ENCODE results near the gene PDF.
A peak's percentile ranks its signal among the peaks of the same experiment; 100 is the strongest.
"Not testable (repeated sequence)": the region's sequence is repeated elsewhere in the genome, so short reads cannot be mapped to it uniquely, and the experiment has no call there.

PDF gene

GRCh38 chr16:69313469-69313868, 16.9 kb downstream of the PDF start:
- DNase-seq = no peak

- DNase-seq = no peak
Observed at GRCh38 chr16:69311533-69312387, 18.6 kb downstream of the PDF start.

- peak; percentile 99 for DNase-seq
Observed at GRCh38 chr16:69310653-69311532, 19.5 kb downstream of the PDF start, which contains the start of gene VPS4A. VPS4A (plus strand) TSS chr16:69311350; CDS start chr16:69311512, 162 bp downstream.

DNA sequence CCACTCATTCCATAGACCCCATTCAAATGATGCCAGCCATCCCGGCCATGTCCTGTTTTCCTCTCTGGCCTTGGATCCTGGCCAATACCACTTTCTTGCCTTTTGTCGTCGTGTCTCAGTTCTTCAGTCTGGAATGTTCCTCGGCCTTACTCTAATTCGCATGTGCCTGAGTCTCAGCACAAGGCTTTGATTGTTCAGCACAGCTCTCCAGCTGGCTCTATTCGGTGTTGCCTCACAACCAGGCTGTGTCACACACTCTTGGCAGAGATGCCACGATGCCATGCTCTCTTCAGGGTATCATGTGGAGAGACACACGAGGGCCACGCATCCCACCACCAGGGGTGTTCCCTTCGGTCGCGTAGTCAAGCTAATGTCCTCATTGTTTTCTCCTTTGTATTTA, 21.1 kb downstream of the PDF start:
- peak; percentile 5 for DNase-seq

DNA sequence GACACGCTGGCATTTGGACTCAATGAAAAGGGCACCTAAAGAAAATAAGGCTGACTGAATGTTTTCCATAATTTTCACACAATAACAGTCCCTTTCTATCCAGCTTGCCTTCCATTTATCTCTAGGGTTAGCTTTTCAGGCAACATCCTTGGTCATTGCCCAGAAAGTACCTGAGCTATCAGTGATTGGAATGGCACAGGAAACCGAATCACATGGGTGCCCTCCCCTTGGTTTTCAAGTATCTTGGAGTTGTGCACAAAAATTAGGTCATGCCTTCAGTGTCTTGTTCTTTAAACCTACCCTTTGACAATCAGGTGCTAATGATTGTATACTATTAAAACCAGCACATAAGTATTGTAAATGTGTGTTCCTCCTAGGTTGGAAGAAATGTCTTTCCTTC, 22.5 kb downstream of the PDF start:
- DNase-seq = no peak

- no peak for DNase-seq
Observed at GRCh38 chr16:69307091-69307490, 23.3 kb downstream of the PDF start.

DNA sequence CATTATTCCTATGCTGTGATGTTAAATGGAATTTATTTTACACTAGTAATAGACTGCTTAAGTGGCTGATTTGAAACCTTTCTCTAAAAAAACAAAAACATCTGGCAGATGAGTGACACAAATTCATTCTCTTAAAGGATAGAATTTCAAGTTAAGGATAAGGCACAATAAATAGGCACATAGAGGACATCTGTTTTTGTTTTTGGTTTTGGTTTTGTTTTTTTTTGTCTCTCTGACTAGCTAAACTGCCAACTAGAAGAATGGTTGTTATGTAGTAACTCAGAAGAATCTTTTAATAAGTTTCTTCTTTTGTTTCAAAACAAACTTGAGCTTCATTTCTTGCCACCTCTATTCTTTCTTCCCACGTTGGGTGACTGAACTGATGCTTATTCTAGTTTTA, 24.4 kb downstream of the PDF start:
- DNase-seq = no peak

DNA sequence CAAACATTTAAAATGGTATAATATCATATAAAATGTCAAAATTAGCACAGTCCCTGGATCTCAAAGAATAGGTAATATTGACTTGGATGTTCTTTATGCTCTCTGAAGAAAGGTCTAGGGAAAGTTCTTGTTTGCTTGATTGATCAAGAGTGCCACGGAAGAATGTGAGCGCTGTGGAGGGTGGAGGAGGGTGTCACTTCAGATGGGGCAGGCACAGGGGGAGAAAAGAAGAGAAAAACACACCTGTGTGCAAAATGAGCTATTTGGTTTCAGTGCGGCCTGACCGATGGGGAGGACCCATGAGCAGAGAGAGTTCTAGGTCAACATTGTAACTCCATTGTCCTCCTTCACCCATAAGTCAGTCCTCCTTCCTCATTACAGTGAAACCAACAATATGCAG, 28.1 kb downstream of the PDF start:
- DNase-seq = no peak

DNA sequence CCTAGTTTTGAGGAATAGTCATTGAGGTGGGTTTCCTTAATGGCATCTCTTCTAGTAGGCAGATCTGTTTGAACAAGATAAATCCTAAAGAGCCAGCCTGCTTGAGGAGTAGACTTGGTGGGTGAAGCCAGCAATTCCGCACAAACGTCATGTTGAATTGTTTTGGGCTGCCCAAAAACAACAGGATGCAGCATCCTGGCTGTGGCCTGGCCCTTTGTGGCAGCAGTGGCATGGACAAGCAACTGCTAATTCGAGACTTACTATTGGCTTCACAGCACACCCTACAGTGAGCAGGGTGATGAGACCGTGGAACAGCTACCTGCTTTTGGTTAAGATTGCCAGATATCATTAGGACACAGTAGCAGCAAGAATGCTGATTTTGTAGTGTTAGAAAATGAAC, 28.5 kb downstream of the PDF start:
- no peak for DNase-seq

DNA sequence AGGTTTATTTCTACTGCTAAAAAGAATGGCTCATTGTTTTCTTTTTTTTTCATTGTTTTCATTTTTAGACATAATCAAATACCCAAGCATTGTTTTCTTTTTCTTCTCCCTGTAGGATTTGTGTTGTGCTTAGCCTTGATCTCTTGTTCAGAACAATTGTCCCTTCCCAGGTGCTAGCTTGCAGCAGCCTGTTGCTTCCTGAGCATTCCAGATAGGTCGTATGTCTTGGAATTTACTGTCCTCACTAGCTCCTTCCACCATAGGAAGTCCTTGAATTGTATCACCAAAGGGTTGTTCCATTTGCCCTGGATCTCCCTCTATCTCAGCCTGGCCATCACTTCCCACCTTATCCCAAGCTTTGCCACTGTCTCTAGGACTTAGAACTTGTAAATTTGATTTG, 29.2 kb downstream of the PDF start:
- no peak for DNase-seq

GRCh38 chr16:69298261-69298660, 32.1 kb downstream of the PDF start:
- DNase-seq = no peak

DNA sequence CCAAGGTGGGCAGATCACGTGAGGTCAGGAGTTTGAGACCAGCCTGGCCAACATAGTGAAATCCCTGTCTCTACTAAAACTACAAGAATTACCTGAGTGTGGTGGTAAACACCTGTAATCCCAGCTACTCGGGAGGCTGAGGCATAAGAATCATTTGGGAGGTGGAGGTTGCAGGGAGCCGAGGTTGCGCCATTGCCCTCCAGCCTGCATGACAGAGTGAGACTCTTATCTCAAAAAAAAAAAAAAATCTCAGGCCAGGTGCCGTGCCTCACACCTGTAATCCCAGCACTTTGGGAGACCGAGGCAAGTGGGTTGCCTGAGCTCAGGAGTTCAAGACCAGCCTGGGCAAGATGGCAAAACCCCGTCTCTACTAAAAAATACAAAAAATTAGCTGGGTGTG, 33.6 kb downstream of the PDF start:
- not testable (repeated sequence) for DNase-seq

- DNase-seq = no peak
Observed at GRCh38 chr16:69294051-69294450, 36.3 kb downstream of the PDF start.

GRCh38 chr16:69293401-69293800, 37.0 kb downstream of the PDF start:
- peak; percentile 48 for DNase-seq

GRCh38 chr16:69291657-69292056, 38.7 kb downstream of the PDF start:
- DNase-seq = not testable (repeated sequence)

DNA sequence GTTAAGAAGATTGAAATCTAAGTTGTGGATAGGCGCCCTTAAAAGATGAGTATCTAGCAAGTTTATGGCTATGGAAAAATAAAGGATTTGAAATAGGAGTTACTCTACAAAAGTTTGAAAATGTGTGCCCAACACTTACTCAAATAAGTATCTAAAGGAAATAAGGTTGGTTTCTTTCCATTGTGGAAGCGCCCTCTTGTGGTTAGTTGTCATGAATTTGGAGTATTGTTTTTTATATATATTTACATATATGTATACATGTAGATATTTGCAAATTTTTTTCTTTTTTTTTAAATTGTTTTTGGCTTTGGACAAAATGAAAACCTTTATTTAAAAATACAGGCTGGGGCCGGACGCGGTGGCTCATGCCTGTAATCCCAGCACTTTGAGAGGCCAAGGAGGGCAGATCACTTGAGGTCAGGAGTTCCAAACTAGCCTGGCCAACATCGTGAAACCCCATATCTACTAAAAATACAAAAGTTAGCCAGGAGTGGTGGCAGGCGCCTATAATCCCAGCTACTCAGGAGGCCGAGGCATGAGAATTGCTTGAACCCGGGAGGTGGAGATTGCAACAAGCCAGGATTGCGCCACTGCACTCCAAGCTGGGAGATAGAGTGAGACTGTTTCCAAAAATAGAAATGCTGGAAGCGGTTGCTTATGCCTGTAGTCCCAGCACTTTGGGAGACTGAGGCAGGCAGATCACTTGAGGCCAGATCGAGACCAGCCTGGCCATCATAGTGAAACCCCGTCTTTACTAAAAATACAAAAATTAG, 43.3 kb downstream of the PDF start:
- DNase-seq = peak; percentile 87

DNA sequence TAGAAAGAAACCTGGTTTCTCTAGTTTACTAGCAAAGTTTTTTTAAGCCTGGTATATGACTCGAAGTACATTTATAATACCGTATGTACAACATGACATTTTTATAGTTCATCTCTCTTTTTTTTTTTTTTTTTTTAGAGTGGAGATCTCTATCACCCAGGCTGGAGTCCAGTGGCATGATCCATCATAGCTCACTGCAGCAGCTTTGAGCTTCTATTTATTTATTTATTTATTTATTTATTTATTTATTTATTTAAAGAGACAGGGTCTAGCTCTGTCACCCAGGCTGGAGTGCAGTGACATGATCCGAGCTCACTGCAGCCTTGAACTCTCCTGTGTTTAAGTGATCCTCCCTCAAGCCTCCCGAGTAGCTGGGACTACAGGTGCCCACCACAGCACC, 45.1 kb downstream of the PDF start:
- DNase-seq = no peak

DNA sequence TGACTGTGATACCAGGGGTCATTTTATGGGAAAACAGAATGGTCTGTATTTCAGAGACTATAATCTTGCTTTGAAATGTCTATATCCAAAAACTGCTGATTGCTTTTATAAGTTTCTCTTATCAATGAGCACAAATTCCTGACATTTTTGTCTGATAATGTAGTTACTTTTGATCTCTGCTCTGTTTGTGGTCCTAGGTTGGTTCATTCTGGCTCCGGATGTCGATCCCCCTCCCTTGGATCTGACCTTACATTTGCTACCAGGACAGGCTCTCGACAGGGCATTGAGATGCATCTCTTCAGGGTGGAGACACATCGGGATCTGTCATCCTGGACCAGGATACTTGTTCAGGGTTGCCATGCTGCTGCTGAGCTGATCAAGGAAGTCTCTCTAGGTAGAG, 46.5 kb downstream of the PDF start:
- no peak for DNase-seq

- no peak for DNase-seq
Observed at GRCh38 chr16:69277413-69277812, 53.0 kb downstream of the PDF start.
